GM12873 (cell line): ENCODE data around the gene GRM7.

Experiments
- TF ChIP-seq, protein P1 (sequence below): IDR thresholded peaks from 2 replicates; pipeline ENCODE4 v1.5.1; 2012; ENCODE audit warnings: low read depth, mild to moderate bottlenecking, moderate library complexity, low read length, control low read depth; ENCODE audit not compliant: insufficient read depth; ENCODE audit errors: missing control alignments

The GRM7 gene

DNA sequence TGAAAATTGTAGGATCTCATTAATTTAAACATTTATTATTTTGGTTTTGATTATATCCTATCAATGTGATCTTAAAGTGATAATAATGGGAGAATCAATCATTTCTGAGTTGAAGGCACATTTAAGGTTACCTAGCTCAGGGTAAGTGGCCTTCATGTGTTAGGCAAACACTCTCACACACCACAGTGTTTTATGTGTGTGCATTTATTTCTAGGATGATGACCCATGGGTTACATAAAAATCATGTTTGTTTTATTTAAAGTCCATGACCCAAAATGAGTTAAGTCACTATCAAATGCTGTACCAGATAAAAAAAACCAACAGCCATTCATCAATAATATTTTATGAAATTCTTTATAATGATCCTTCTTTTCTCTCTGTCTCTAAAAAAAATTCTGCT lies 520.8 kb downstream of the GRM7 start:
- TF ChIP-seq, protein P1, sequence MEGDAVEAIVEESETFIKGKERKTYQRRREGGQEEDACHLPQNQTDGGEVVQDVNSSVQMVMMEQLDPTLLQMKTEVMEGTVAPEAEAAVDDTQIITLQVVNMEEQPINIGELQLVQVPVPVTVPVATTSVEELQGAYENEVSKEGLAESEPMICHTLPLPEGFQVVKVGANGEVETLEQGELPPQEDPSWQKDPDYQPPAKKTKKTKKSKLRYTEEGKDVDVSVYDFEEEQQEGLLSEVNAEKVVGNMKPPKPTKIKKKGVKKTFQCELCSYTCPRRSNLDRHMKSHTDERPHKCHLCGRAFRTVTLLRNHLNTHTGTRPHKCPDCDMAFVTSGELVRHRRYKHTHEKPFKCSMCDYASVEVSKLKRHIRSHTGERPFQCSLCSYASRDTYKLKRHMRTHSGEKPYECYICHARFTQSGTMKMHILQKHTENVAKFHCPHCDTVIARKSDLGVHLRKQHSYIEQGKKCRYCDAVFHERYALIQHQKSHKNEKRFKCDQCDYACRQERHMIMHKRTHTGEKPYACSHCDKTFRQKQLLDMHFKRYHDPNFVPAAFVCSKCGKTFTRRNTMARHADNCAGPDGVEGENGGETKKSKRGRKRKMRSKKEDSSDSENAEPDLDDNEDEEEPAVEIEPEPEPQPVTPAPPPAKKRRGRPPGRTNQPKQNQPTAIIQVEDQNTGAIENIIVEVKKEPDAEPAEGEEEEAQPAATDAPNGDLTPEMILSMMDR, result no peak

GRCh38 chr3:7382293-7383010 lies 521.5 kb downstream of the GRM7 start:
- TF ChIP-seq, protein P1, result no peak

DNA sequence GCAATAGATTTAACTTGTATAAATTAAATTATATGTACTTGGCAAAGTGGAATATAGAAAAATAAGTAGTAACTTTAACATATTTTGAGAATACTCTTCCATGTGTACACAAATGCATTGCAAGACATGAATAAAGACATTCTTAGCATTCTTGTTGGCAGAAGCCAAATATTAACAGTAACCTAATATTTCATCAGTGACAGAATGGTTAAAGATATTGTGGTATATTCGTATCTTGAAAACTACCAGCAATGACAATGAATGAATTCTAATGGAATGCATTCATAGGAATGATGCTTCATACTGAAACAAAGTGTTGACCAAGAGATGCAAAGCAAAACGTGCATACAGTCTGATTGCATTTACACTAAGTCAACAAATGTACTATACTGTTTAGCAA lies 524.7 kb downstream of the GRM7 start:
- TF ChIP-seq, protein P1, result no peak

DNA sequence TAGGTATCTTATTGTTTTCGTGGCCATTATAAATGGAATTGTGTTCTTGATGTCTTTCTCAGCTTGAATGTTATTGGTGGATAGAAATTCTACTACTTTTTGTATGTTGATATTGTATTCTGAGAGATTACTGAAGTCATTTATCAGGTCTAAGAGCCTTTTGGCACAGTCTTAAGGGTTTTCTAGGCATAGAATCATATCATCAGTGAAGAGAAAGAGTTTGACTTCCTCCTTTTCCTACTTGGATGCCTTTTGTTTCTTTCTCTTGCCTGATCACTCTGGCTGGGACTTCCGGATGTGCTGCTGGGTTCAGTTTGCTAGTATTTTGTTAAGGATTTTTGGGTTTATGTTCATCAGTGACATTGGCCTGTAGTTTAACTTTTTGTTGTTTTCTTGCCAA lies 527.1 kb downstream of the GRM7 start:
- TF ChIP-seq, protein P1, result no peak

DNA sequence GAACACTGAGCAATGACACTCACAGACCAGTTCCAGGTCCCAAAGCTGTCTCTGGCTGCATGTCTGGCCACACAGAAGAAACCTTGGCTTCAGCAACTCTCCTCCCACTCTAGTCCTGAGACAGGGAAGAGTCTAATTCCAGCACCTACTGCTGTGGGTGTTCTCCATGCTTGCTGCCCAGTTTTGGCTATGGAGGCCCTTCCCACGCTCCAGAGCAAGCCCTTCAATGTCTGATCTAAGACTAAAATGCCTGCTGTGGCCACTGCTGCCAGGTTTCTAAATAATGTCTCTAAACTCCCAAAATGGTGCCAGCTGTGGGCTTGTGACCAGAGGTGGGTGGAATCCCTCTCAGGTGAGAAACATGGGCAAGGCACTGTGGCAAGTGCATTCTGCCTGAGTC lies 531.3 kb downstream of the GRM7 start:
- TF ChIP-seq, protein P1, result no peak

DNA sequence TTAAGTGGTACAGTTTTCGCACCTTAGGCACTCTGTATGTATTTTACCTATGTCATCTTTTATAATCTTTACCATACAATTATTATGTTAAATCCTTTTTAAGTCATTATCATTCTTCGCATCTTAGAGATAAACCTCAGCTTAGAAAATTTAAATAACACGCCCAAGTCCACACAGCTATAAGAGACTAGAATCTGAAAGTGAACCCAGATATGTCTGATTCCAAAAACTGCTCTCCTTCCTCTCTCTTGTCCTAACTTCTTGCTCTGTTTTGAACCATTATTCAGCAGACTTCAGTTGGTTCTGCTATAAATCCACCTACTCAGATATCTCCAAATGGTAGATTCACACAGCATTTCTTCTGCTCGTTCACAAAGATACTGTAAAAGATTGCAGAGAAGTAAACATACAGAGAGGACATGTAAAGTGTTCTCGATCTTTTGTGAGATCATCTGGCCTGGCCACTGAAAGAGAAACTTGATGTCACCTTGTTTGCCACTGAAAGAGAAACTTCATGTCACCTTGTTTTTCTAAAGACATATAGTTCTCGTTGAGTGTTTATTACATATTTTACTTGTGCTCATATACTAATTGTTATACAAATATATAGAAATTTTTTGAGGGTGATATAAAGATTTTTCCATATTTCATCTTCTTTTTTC lies 533.2 kb downstream of the GRM7 start:
- TF ChIP-seq, protein P1, result no peak

DNA sequence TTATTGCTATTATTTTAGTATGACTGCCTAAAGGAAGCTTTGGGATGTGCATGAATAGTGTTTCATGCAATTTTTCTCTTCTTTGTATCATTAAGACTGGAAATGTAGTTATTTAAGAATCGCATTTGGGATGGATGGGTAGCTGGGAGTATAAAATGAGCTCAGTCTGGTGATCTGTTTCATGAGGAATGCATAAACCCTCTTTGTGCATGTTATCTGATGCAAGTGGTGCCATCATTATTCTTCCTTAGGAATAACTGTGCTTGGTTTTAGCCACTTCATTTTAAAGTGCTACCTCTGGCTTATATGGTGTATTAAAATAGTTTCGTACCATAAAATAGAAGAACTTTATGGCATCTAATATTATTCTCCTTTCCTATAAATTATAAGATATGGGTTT lies 535.6 kb downstream of the GRM7 start:
- TF ChIP-seq, protein P1, result no peak
